ENCODE data around the gene OR10R2.

GRCh38 chr1:158506369-158506987, 34.5 kb downstream of the OR10R2 start:
- TF ChIP-seq CTCF (IDR thresholded peaks at IDR 0.05; ENCODE audit: low read depth, low read length) (peak; percentile 73), POLR2A (IDR thresholded peaks at IDR 0.05; ENCODE audit: extremely low read depth, insufficient read length) (no peak), MAX (IDR thresholded peaks at IDR 0.05; ENCODE audit: low read depth, low read length) (no peak), MYC (IDR thresholded peaks at IDR 0.05; ENCODE audit: low read depth, low read length) (no peak)
